H1 (cell line): ENCODE results near the gene DSTYK. TPM values are rescaled to one million over a fixed set of nuclear protein-coding genes. Genes with fewer than 3 reads are reported as not detected.

Experiments used
- CBX5 ChIP-seq: fragments of 300-800, 300-1000 bp; sonication (generic); IDR thresholded peaks from 2 replicates; pipeline ENCODE4 v1.7.1; 2016; ENCODE audit warnings: antibody characterized with exemption, low read length, low read depth
- EGR1 ChIP-seq: IDR thresholded peaks from 2 replicates; pipeline ENCODE4 v1.6.1; 2011; ENCODE audit warnings: low read depth, low read length, borderline replicate concordance
- HDAC6 ChIP-seq: IDR thresholded peaks from one replicate; pipeline ENCODE4 v1.7.1; 2012; ENCODE audit warnings: low read depth, mild to moderate bottlenecking, inconsistent platforms, low read length, moderate library complexity
- SAP30 ChIP-seq: fragments of 300-600 bp; sonication (generic); IDR thresholded peaks from 2 replicates; pipeline ENCODE4 v1.7.1; 2012; ENCODE audit warnings: low read length, moderate library complexity, mild to moderate bottlenecking, inconsistent platforms; ENCODE audit not compliant: insufficient read depth, insufficient replicate concordance
- SP4 ChIP-seq: IDR thresholded peaks from 2 replicates; pipeline ENCODE4 v1.6.1; 2012; ENCODE audit warnings: low read length, inconsistent platforms
- TAF7 ChIP-seq: optimal IDR thresholded peaks from 2 replicates; pipeline ENCODE3; 2011; ENCODE audit warnings: low read depth, mild to moderate bottlenecking, inconsistent platforms, low read length, moderate library complexity, borderline replicate concordance
- YY1 ChIP-seq: IDR thresholded peaks from 2 replicates; pipeline ENCODE4 v1.6.1; 2011; ENCODE audit warnings: low read depth, mild to moderate bottlenecking, low read length
- polyA plus RNA-seq, 7 experiments: library from polyadenylated mRNA; depleted of rRNA in 3 of 7; stranded (reverse) in 5 of 7; unstranded in 2 of 7; fragments of >200 nt in 5 of 7; fragments of 200-250 nt in 2 of 7; gene quantifications; 1 replicate in 5 of 7; 2 replicates in 1 of 7; 4 replicates in 1 of 7; pipeline versions ENCODE4 v1.2.1 to v1.2.3, GENCODE V29; 2011 to 2013; ENCODE audit warnings: missing spikeins in 2 of 7, mixed read lengths in 2 of 7
- total RNA-seq: library from RNA; stranded (reverse); fragmentation: NEBNext Ultra II Directional; extraction: Animal tissue kit (Norgen Biotek cat#: 25700); gene quantifications from 2 replicates; pipeline ENCODE4 v1.2.1, GENCODE V29; 2021
- TF ChIP-seq, protein P1 (sequence below): fragments of 300-600 bp; sonication (generic); IDR thresholded peaks from 2 replicates; pipeline ENCODE4 v1.7.1; 2012; ENCODE audit warnings: low read length, moderate library complexity, mild to moderate bottlenecking, inconsistent platforms; ENCODE audit not compliant: insufficient replicate concordance

Gene DSTYK
- total and polyA plus RNA-seq, 2 of the 8 experiments (the other 6 are each of a cell fraction or from before 2014, with no cell fraction given), result 2.7 to 8.5 TPM

DNA sequence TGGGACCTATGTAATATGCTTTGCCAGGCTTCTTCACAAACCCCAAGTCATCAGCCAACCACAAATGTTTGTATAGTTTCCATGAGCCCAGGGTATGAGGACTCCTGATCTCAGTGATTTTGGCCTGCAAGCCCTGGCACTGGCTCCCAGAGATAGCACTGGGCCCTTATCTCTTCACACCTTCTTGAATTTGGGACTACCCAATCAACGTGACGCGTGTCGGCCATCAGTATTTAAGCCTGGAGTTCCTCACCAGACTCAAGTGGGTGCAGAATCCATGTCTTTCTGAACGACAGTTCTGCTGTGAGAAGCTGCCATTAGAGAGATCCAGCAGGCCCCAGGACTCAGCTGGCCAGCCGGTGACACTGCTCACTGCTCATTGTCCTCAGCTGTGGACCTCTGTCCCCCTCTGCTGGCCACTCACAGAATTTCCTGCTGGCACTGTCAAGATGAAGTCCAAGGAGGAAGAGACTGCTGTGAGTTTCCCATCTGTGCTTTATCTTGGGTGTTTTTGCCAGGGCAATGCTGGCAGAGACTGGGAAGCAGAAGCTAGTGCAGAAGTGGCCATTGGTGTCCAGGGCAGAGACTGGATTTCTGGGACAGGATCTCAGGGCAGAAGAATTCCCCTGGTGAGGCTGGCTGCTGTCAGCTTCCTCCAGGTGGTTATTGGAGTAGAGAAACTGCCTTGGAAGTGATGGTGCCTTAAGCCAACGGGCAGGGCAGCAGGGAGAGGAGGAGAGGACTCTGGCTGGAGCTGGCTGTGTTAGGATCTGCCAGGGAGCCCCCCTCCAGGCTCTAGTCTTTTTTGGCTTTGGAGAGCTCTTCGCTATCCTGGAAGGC is 44.7 kb upstream of the DSTYK start (continued):
- no peak for TF ChIP-seq EGR1
- no peak for TF ChIP-seq TAF7
- TF ChIP-seq SP4, result no peak
- TF ChIP-seq YY1, result 0 out of 2 replicates have a peak, but pooled peaks have one; percentile 50
- no peak for TF ChIP-seq HDAC6
- TF ChIP-seq, protein P1, sequence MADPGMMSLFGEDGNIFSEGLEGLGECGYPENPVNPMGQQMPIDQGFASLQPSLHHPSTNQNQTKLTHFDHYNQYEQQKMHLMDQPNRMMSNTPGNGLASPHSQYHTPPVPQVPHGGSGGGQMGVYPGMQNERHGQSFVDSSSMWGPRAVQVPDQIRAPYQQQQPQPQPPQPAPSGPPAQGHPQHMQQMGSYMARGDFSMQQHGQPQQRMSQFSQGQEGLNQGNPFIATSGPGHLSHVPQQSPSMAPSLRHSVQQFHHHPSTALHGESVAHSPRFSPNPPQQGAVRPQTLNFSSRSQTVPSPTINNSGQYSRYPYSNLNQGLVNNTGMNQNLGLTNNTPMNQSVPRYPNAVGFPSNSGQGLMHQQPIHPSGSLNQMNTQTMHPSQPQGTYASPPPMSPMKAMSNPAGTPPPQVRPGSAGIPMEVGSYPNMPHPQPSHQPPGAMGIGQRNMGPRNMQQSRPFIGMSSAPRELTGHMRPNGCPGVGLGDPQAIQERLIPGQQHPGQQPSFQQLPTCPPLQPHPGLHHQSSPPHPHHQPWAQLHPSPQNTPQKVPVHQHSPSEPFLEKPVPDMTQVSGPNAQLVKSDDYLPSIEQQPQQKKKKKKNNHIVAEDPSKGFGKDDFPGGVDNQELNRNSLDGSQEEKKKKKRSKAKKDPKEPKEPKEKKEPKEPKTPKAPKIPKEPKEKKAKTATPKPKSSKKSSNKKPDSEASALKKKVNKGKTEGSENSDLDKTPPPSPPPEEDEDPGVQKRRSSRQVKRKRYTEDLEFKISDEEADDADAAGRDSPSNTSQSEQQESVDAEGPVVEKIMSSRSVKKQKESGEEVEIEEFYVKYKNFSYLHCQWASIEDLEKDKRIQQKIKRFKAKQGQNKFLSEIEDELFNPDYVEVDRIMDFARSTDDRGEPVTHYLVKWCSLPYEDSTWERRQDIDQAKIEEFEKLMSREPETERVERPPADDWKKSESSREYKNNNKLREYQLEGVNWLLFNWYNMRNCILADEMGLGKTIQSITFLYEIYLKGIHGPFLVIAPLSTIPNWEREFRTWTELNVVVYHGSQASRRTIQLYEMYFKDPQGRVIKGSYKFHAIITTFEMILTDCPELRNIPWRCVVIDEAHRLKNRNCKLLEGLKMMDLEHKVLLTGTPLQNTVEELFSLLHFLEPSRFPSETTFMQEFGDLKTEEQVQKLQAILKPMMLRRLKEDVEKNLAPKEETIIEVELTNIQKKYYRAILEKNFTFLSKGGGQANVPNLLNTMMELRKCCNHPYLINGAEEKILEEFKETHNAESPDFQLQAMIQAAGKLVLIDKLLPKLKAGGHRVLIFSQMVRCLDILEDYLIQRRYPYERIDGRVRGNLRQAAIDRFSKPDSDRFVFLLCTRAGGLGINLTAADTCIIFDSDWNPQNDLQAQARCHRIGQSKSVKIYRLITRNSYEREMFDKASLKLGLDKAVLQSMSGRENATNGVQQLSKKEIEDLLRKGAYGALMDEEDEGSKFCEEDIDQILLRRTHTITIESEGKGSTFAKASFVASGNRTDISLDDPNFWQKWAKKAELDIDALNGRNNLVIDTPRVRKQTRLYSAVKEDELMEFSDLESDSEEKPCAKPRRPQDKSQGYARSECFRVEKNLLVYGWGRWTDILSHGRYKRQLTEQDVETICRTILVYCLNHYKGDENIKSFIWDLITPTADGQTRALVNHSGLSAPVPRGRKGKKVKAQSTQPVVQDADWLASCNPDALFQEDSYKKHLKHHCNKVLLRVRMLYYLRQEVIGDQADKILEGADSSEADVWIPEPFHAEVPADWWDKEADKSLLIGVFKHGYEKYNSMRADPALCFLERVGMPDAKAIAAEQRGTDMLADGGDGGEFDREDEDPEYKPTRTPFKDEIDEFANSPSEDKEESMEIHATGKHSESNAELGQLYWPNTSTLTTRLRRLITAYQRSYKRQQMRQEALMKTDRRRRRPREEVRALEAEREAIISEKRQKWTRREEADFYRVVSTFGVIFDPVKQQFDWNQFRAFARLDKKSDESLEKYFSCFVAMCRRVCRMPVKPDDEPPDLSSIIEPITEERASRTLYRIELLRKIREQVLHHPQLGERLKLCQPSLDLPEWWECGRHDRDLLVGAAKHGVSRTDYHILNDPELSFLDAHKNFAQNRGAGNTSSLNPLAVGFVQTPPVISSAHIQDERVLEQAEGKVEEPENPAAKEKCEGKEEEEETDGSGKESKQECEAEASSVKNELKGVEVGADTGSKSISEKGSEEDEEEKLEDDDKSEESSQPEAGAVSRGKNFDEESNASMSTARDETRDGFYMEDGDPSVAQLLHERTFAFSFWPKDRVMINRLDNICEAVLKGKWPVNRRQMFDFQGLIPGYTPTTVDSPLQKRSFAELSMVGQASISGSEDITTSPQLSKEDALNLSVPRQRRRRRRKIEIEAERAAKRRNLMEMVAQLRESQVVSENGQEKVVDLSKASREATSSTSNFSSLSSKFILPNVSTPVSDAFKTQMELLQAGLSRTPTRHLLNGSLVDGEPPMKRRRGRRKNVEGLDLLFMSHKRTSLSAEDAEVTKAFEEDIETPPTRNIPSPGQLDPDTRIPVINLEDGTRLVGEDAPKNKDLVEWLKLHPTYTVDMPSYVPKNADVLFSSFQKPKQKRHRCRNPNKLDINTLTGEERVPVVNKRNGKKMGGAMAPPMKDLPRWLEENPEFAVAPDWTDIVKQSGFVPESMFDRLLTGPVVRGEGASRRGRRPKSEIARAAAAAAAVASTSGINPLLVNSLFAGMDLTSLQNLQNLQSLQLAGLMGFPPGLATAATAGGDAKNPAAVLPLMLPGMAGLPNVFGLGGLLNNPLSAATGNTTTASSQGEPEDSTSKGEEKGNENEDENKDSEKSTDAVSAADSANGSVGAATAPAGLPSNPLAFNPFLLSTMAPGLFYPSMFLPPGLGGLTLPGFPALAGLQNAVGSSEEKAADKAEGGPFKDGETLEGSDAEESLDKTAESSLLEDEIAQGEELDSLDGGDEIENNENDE, result no peak
- TF ChIP-seq CBX5, result no peak
- no peak for TF ChIP-seq SAP30
